OCI-LY1 (cell line): ENCODE measurements around the gene EFHC1.

ENCODE experiments used
- CTCF ChIP-seq: fragments of 200-600 bp; sonication (generic), shearing (Covaris generic); IDR thresholded peaks from 2 replicates; pipeline ENCODE4 v1.5.1; 2017; ENCODE audit warnings: mild to moderate bottlenecking, antibody characterized with exemption, low read length, moderate library complexity, mixed read lengths
- EZH2 ChIP-seq: fragments of 200-600 bp; sonication (generic), shearing (Covaris generic); IDR thresholded peaks from 2 replicates; pipeline ENCODE4 v1.8.0; 2017; ENCODE audit warnings: borderline replicate concordance, mixed run types, mild to moderate bottlenecking, antibody characterized with exemption, low read length, moderate library complexity, mixed read lengths

- TF ChIP-seq CTCF: no peak
- TF ChIP-seq EZH2: no peak
Observed at GRCh38 chr6:52377538-52378221, 42.5 kb upstream of the EFHC1 start.
